Right lobe of liver (tissue), 4 donors: ENCODE measurements around the gene ABHD5.
"Not testable (repeated sequence)": the region's sequence is repeated elsewhere in the genome, so short reads cannot be mapped to it uniquely, and the experiment has no call there.

Experiments used
- POLR2A ChIP-seq: fragments of 450-650 bp; IDR thresholded peaks from one replicate; pipeline ENCODE4 v1.6.1; 2017; ENCODE audit warnings: antibody characterized with exemption, mild to moderate bottlenecking
- TF ChIP-seq, protein P1 (sequence below), 4 donors: fragments of 200-600 bp in 3 of 4; fragments of 450-650 bp in 1 of 4; IDR thresholded peaks; one replicate each; pipeline versions ENCODE4 v1.5.1 to v1.8.0; 2016 to 2022; ENCODE audit warnings: antibody characterized with exemption in 4 of 4, mild to moderate bottlenecking in 2 of 4
- donor health status: DM: no; HTN: no; CAD: no.
- donor health status: DM: no; HTN: no; CAD: no.
- donor health status: DM: no; HTN: yes; CAD: no.

DNA sequence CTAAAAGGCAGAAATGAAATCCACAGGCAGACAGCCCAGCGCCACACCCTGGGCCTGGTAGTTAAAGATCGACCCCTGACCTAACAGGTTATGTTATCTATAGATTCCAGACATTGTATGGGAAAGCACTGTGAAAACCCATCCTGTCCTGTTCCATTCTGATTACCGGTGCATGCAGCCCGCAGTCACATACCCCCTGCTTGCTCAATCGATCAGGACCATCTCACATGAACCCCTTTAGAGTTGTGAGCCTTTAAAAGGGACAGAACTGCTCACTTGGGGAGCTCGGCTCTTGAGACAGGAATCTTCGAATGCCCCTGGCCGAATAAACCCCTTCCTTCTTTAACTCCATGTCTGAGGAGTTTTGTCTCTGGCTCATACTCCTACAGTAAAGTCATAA is 12.4 kb upstream of the ABHD5 start:
- TF ChIP-seq POLR2A = not testable (repeated sequence)
- TF ChIP-seq, protein P1, sequence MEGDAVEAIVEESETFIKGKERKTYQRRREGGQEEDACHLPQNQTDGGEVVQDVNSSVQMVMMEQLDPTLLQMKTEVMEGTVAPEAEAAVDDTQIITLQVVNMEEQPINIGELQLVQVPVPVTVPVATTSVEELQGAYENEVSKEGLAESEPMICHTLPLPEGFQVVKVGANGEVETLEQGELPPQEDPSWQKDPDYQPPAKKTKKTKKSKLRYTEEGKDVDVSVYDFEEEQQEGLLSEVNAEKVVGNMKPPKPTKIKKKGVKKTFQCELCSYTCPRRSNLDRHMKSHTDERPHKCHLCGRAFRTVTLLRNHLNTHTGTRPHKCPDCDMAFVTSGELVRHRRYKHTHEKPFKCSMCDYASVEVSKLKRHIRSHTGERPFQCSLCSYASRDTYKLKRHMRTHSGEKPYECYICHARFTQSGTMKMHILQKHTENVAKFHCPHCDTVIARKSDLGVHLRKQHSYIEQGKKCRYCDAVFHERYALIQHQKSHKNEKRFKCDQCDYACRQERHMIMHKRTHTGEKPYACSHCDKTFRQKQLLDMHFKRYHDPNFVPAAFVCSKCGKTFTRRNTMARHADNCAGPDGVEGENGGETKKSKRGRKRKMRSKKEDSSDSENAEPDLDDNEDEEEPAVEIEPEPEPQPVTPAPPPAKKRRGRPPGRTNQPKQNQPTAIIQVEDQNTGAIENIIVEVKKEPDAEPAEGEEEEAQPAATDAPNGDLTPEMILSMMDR (IDR thresholded peaks at IDR 0.05) = not testable (repeated sequence)
